Esophagus squamous epithelium (tissue), 5 donors: Measurements from ENCODE around the gene SPC25. TPM values are rescaled to one million over a fixed set of nuclear protein-coding genes. Genes with fewer than 3 reads are reported as not detected.
"Not testable (repeated sequence)": the region's sequence is repeated elsewhere in the genome, so short reads cannot be mapped to it uniquely, and the experiment has no call there.

Source experiments
- DNase-seq: peaks from one replicate; lab custom pipeline; 2025; lab: John Stamatoyannopoulos, UW
- H3K27ac ChIP-seq, 4 donors: fragments of 200-600 bp; sonication (generic); one replicate each; pipeline ENCODE4 v1.5.1; 2016 to 2019; ENCODE audit warnings: mild to moderate bottlenecking in 1 of 4
- H3K27me3 ChIP-seq, 4 donors: fragments of 200-600 bp; sonication (generic); 1 replicate in 3 of 4; 2 replicates in 1 of 4; pipeline versions ENCODE4 v1.5.1 to v1.6.0; 2017 to 2021; ENCODE audit warnings: antibody characterized with exemption in 1 of 4
- H3K36me3 ChIP-seq, 3 donors: fragments of 200-600 bp; sonication (generic); one replicate each; pipeline ENCODE4 v1.5.1; 2016 to 2019
- H3K4me1 ChIP-seq, 3 donors: fragments of 200-600 bp; sonication (generic); one replicate each; pipeline ENCODE4 v1.5.1; 2017 to 2019
- H3K4me3 ChIP-seq, 4 donors: fragments of 200-600 bp; sonication (generic); 1 replicate in 3 of 4; 2 replicates in 1 of 4; pipeline ENCODE4 v1.5.1; 2016 to 2019; ENCODE audit warnings: mild to moderate bottlenecking in 2 of 4, moderate library complexity in 1 of 4
- H3K9me3 ChIP-seq, 3 donors: fragments of 200-600 bp; sonication (generic); one replicate each; pipeline ENCODE4 v1.5.1; 2016 to 2019
- POLR2A ChIP-seq, 4 donors: fragments of 450-650 bp; IDR thresholded peaks; one replicate each; pipeline ENCODE4 v1.6.1; 2017; ENCODE audit warnings: antibody characterized with exemption in 4 of 4, mild to moderate bottlenecking in 4 of 4, moderate library complexity in 3 of 4
- WGBS, 2 donors: methylation state at CpG; one replicate each; pipeline ENCODE4 v1.1.5; 2018; 5-methylcytosine and 5-hydroxymethylcytosine counted together
- intact Hi-C: fragments of 100-400 bp; cut with DNase I; formaldehyde crosslinking; loops from one replicate; pipeline ENCODE4 v1.15.0; 2022
- total RNA-seq, 4 donors: library from RNA; depleted of rRNA; stranded (reverse); fragments of >200 nt; gene quantifications; one replicate each; pipeline ENCODE4 v1.1.0, GENCODE V29; 2016
- TF ChIP-seq, protein P1 (sequence below), 6 experiments: fragments of 450-650 bp in 4 of 6; fragments of 200-600 bp in 2 of 6; sonication (generic) in 2 of 6; IDR thresholded peaks; one replicate each; pipeline ENCODE4 v1.5.1; 2016 to 2019; ENCODE audit warnings: antibody characterized with exemption in 6 of 6, mild to moderate bottlenecking in 4 of 6, moderate library complexity in 4 of 6
- donor health status: DM: yes; HTN: yes; CAD: no.

SPC25 gene
- total RNA-seq, 4 donors from 2014 or later: 2.2 to 11.7 (median 4.2) TPM

GRCh38 chr2:168874368-168875054, 15.7 kb downstream of the SPC25 start:
- H3K27me3 ChIP-seq: no peaks in the 10 kb centered on the region
- no peaks in the 10 kb centered on the region for H3K36me3 ChIP-seq
- WGBS, 2 donors: 91 to 92% methylated on average over 6 of the region's 6 CpGs
- no peak overlapping the region for H3K27ac ChIP-seq
- no peaks in the 10 kb centered on the region for H3K4me1 ChIP-seq
- no peak for DNase-seq
- no peak overlapping the region for H3K4me3 ChIP-seq
- intact Hi-C loops: no loop called here
- no peak for TF ChIP-seq POLR2A (IDR thresholded peaks at IDR 0.05)
- TF ChIP-seq, protein P1, sequence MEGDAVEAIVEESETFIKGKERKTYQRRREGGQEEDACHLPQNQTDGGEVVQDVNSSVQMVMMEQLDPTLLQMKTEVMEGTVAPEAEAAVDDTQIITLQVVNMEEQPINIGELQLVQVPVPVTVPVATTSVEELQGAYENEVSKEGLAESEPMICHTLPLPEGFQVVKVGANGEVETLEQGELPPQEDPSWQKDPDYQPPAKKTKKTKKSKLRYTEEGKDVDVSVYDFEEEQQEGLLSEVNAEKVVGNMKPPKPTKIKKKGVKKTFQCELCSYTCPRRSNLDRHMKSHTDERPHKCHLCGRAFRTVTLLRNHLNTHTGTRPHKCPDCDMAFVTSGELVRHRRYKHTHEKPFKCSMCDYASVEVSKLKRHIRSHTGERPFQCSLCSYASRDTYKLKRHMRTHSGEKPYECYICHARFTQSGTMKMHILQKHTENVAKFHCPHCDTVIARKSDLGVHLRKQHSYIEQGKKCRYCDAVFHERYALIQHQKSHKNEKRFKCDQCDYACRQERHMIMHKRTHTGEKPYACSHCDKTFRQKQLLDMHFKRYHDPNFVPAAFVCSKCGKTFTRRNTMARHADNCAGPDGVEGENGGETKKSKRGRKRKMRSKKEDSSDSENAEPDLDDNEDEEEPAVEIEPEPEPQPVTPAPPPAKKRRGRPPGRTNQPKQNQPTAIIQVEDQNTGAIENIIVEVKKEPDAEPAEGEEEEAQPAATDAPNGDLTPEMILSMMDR (IDR thresholded peaks at IDR 0.05): no peak
- no peaks in the 10 kb centered on the region for H3K9me3 ChIP-seq

GRCh38 chr2:168870824-168871223, 19.4 kb downstream of the SPC25 start:
- WGBS, 2 donors: 89 to 93% methylated on average over 3 to 4 of the region's 4 CpGs
- H3K4me1 ChIP-seq, H3K9me3 ChIP-seq, intact Hi-C loops, DNase-seq, H3K27ac ChIP-seq, H3K36me3 ChIP-seq, H3K4me3 ChIP-seq, H3K27me3 ChIP-seq: not testable (repeated sequence)

DNA sequence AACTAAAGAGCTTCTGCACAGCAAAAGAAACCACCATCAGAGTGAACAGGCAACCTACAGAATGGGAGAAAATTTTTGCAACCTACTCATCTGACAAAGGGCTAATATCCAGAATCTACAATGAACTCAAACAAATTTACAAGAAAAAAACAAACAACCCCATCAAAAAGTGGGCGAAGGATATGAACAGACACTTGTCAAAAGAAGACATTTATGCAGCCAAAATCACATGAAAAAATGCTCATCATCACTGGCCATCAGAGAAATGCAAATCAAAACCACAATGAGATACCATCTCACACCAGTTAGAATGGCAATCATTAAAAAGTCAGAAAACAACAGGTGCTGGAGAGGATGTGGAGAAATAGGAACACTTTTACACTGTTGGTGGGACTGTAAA, 19.9 kb downstream of the SPC25 start:
- H3K27ac ChIP-seq, H3K27me3 ChIP-seq, H3K4me3 ChIP-seq, DNase-seq, H3K4me1 ChIP-seq, intact Hi-C loops, H3K9me3 ChIP-seq, H3K36me3 ChIP-seq: not testable (repeated sequence)
- 83 to 86% methylated on average over 1 of the region's 1 CpG for WGBS, 2 donors

GRCh38 chr2:168867164-168867563, 23.1 kb downstream of the SPC25 start:
- H3K4me3 ChIP-seq, intact Hi-C loops, DNase-seq, H3K9me3 ChIP-seq, H3K4me1 ChIP-seq, H3K27me3 ChIP-seq, H3K27ac ChIP-seq: not testable (repeated sequence)
- WGBS, 2 donors: 83 to 100% methylated on average over 1 of the region's 1 CpG
- peaks cover 0 to 26% (median 0%) of the 10 kb centered on the region in 3 donors for H3K36me3 ChIP-seq

GRCh38 chr2:168858146-168858545, 32.1 kb downstream of the SPC25 start:
- no peaks in the 10 kb centered on the region for H3K4me1 ChIP-seq
- peaks cover 0 to 21% (median 0%) of the 10 kb centered on the region in 3 donors for H3K36me3 ChIP-seq
- TF ChIP-seq POLR2A (IDR thresholded peaks at IDR 0.05): no peak
- TF ChIP-seq, protein P1 (IDR thresholded peaks at IDR 0.05): no peak
- H3K27ac ChIP-seq: no peak overlapping the region
- WGBS, 2 donors: 74 to 100% methylated on average over 2 of the region's 2 CpGs
- H3K27me3 ChIP-seq: no peaks in the 10 kb centered on the region
- H3K4me3 ChIP-seq: no peak overlapping the region
- intact Hi-C loops: no loop called here
- no peaks in the 10 kb centered on the region for H3K9me3 ChIP-seq
- DNase-seq: no peak

DNA sequence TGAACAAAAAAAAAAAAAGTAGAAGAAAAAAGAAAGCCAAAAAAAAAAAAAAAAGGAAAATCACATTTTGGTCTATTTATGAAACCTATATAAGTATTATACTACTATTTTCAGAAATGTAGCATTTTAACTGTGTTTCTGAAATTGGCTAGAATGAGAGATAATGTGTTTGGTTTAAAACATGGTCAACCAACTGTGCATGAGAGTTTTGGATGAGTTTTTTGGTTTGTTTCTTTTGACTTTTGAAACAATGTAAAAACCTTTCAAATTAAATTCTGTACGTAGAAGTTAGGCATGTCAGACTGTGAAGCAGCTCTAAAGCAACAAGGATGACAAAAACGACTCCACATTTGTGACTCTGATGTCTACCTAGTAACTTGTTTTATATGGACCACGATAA, 34.6 kb downstream of the SPC25 start:
- Histone ChIP-seq H3K9me3 (no peaks in the 10 kb centered on the region), H3K27ac (no peak overlapping the region), H3K36me3 (no peaks in the 10 kb centered on the region), H3K4me3 (no peak overlapping the region), H3K4me1 (no peaks in the 10 kb centered on the region), H3K27me3 (no peaks in the 10 kb centered on the region)
- 95 to 96% methylated on average over 3 of the region's 3 CpGs for WGBS, 2 donors
- TF ChIP-seq, protein P1 (IDR thresholded peaks at IDR 0.05): no peak
- intact Hi-C loops: no loop called here
- DNase-seq: no peak

- Histone ChIP-seq H3K27ac (no peak overlapping the region), H3K4me1 (no peaks in the 10 kb centered on the region), H3K4me3 (no peak overlapping the region), H3K36me3 (no peaks in the 10 kb centered on the region), H3K9me3 (no peaks in the 10 kb centered on the region), H3K27me3 (no peaks in the 10 kb centered on the region)
- intact Hi-C loops: no loop called here
- no peak for DNase-seq
- WGBS, 2 donors: 96 to 97% methylated on average over 5 of the region's 5 CpGs
- no peak for TF ChIP-seq POLR2A (IDR thresholded peaks at IDR 0.05)
- TF ChIP-seq, protein P1 (IDR thresholded peaks at IDR 0.05): no peak
Measured at GRCh38 chr2:168854651-168855050, 35.6 kb downstream of the SPC25 start.
